ENCODE measurements around the gene CNR2. TPM values are rescaled to one million over a fixed set of nuclear protein-coding genes. Genes with fewer than 3 reads are reported as not detected.
"Not testable (repeated sequence)": the region's sequence is repeated elsewhere in the genome, so short reads cannot be mapped to it uniquely, and the experiment has no call there.

CNR2 gene
- total RNA-seq (ENCODE audit: low replicate concordance): not detected in 2 replicates
- long read RNA-seq: 0 reads

GRCh38 chr1:23913212-23913880, at the start of gene CNR2:
Gene CNR2 (minus strand): TSS chr1:23913362. CDS start chr1:23875617, 37,745 bp downstream.
- no peak for DNase-seq (ENCODE audit: extremely low spot score, unreplicated experiment)
- no peaks in the 10 kb centered on the region for H3K9me3 Mint-ChIP-seq
- no peak within 1 kb of the TSS for H3K27ac Mint-ChIP-seq

GRCh38 chr1:23960291-23961020, 47.3 kb upstream of the CNR2 start:
- H3K27ac Mint-ChIP-seq: peak overlapping the region; percentile 100
- peaks cover 25% of the 10 kb centered on the region for H3K36me3 Mint-ChIP-seq
- no peaks in the 10 kb centered on the region for H3K27me3 Mint-ChIP-seq
- H3K4me3 Mint-ChIP-seq: peak overlapping the region; percentile 100
- no peaks in the 10 kb centered on the region for H3K9me3 Mint-ChIP-seq
- no peak for DNase-seq (ENCODE audit: extremely low spot score, unreplicated experiment)
- peaks cover 21% of the 10 kb centered on the region for H3K4me1 Mint-ChIP-seq (ENCODE audit: unreplicated experiment)
- no peak for TF ChIP-seq CTCF (conservative IDR thresholded peaks at IDR 0.05)

More at GRCh38 chr1:23913212-23913880, at the start of gene CNR2:
- Mint-ChIP-seq H3K4me1 (ENCODE audit: unreplicated experiment) (peaks cover 4% of the 10 kb centered on the region), H3K36me3 (no peaks in the 10 kb centered on the region), H3K27me3 (peaks cover 7% of the 10 kb centered on the region), H3K4me3 (no peak within 1 kb of the TSS)
- no peak for TF ChIP-seq CTCF (conservative IDR thresholded peaks at IDR 0.05)

- H3K27ac Mint-ChIP-seq: peak within 1 kb of the TSS; percentile 100
- DNase-seq (ENCODE audit: extremely low spot score, unreplicated experiment): peak; percentile 99
- H3K4me3 Mint-ChIP-seq: peak within 1 kb of the TSS; percentile 100
- peaks cover 22% of the 10 kb centered on the region for H3K36me3 Mint-ChIP-seq
- no peaks in the 10 kb centered on the region for H3K9me3 Mint-ChIP-seq
- peaks cover 26% of the 10 kb centered on the region for H3K4me1 Mint-ChIP-seq (ENCODE audit: unreplicated experiment)
- H3K27me3 Mint-ChIP-seq: no peaks in the 10 kb centered on the region
- peak; percentile 34 for TF ChIP-seq CTCF (conservative IDR thresholded peaks at IDR 0.05)
These were observed 46.5 kb upstream of the CNR2 start, which contains the start of gene PNRC2 for GRCh38 chr1:23959461-23960290. Gene PNRC2 (plus strand): TSS chr1:23959828. CDS start chr1:23961458, 1,630 bp downstream.

- H3K27me3 Mint-ChIP-seq: no peaks in the 10 kb centered on the region
- peak overlapping the region; percentile 100 for H3K4me3 Mint-ChIP-seq
- peak; percentile 88 for DNase-seq (ENCODE audit: extremely low spot score, unreplicated experiment)
- peak overlapping the region; percentile 100 for H3K27ac Mint-ChIP-seq
- peaks cover 26% of the 10 kb centered on the region for H3K4me1 Mint-ChIP-seq (ENCODE audit: unreplicated experiment)
- peak; percentile 32 for TF ChIP-seq CTCF (conservative IDR thresholded peaks at IDR 0.05)
- H3K9me3 Mint-ChIP-seq: no peaks in the 10 kb centered on the region
- peaks cover 22% of the 10 kb centered on the region for H3K36me3 Mint-ChIP-seq
These were observed 45.8 kb upstream of the CNR2 start for GRCh38 chr1:23958810-23959460.

GRCh38 chr1:23958040-23958809, 45.1 kb upstream of the CNR2 start:
- not testable (repeated sequence) for H3K9me3 Mint-ChIP-seq; H3K27me3 Mint-ChIP-seq; DNase-seq (ENCODE audit: extremely low spot score, unreplicated experiment)
- Mint-ChIP-seq H3K36me3 (peaks cover 22% of the 10 kb centered on the region), H3K4me1 (ENCODE audit: unreplicated experiment) (peaks cover 26% of the 10 kb centered on the region), H3K27ac (peak overlapping the region; percentile 100), H3K4me3 (peak overlapping the region; percentile 100)
